Activated CD8-positive, alpha-beta memory T cell treated with anti-CD3 and anti-CD28 coated beads for 24 hours (primary cell): ENCODE results near the gene PRR7.

ENCODE experiments used
- DNase-seq: peaks from one replicate; pipeline ENCODE4 v3.0.0-alpha.2; 2020

The PRR7 gene

GRCh38 chr5:177425196-177425800 is 21.3 kb upstream of the PRR7 start:
- DNase-seq = no peak

GRCh38 chr5:177425801-177426565 is 20.6 kb upstream of the PRR7 start:
- peak; percentile 97 for DNase-seq

- DNase-seq = peak; percentile 88
Observed at GRCh38 chr5:177426566-177427210, 19.9 kb upstream of the PRR7 start, which contains the start of gene GRK6. TSS of gene GRK6 (plus strand) at chr5:177426676. CDS start at chr5:177426846, 170 bp downstream.

- DNase-seq = no peak
Observed at GRCh38 chr5:177427211-177427822, 19.3 kb upstream of the PRR7 start.

GRCh38 chr5:177427919-177428573 is 18.6 kb upstream of the PRR7 start:
- peak; percentile 79 for DNase-seq

- DNase-seq = peak; percentile 59
Observed at GRCh38 chr5:177428574-177429217, 17.9 kb upstream of the PRR7 start.

GRCh38 chr5:177429248-177430040 is 17.2 kb upstream of the PRR7 start:
- peak; percentile 90 for DNase-seq

- peak; percentile 66 for DNase-seq
Observed at GRCh38 chr5:177430140-177430951, 16.3 kb upstream of the PRR7 start.

GRCh38 chr5:177430972-177431316 is 15.7 kb upstream of the PRR7 start:
- DNase-seq = no peak

GRCh38 chr5:177431317-177432142 is 15.1 kb upstream of the PRR7 start:
- peak; percentile 89 for DNase-seq

- no peak for DNase-seq
Observed at GRCh38 chr5:177432143-177432838, 14.3 kb upstream of the PRR7 start.

- peak; percentile 59 for DNase-seq
Observed at GRCh38 chr5:177432839-177433657, 13.6 kb upstream of the PRR7 start.

GRCh38 chr5:177433658-177434217 is 12.9 kb upstream of the PRR7 start:
- no peak for DNase-seq

GRCh38 chr5:177434437-177434836 is 12.2 kb upstream of the PRR7 start:
- DNase-seq = peak; percentile 73

GRCh38 chr5:177434942-177435738 is 11.5 kb upstream of the PRR7 start:
- no peak for DNase-seq

- no peak for DNase-seq
Observed at GRCh38 chr5:177435847-177436536, 10.6 kb upstream of the PRR7 start.
